ENCODE data around the gene FOXK1.

The FOXK1 gene

DNA sequence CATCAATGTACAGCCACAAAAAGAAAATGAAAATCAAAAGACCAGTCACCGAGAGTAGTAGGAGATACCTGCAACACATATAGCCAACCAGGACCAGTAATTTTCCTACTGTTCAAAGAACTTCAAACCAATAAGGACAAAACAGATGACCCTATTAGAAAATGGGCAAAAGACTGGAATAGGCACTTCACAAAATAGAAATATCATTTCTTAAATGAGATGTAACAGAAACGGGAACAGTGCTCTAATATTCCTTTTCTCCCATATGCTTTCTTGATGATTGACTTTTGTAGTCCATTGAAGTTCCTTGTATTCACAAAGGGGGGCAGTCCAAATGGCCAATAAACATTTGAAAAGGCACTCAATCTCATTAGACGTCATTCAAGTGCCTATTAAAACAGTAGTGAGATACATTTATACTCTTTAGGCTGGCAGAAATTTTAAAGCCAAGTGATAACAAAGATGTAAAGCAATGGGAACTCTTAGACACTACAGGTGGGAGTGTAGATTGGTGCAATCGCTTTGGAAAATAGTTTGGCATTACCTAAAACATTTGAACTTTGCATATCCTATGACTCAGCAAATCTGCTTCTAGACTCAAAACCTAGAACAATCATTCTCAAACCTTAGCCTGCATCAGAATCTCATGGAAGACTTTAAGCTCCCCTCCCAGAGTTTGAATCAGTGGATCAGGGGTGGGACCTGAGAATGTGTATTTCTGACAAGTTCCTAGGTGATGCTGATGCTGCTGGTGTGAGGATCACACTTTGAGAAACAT lies 24.3 kb upstream of the FOXK1 start:
- TF ChIP-seq, protein P1, sequence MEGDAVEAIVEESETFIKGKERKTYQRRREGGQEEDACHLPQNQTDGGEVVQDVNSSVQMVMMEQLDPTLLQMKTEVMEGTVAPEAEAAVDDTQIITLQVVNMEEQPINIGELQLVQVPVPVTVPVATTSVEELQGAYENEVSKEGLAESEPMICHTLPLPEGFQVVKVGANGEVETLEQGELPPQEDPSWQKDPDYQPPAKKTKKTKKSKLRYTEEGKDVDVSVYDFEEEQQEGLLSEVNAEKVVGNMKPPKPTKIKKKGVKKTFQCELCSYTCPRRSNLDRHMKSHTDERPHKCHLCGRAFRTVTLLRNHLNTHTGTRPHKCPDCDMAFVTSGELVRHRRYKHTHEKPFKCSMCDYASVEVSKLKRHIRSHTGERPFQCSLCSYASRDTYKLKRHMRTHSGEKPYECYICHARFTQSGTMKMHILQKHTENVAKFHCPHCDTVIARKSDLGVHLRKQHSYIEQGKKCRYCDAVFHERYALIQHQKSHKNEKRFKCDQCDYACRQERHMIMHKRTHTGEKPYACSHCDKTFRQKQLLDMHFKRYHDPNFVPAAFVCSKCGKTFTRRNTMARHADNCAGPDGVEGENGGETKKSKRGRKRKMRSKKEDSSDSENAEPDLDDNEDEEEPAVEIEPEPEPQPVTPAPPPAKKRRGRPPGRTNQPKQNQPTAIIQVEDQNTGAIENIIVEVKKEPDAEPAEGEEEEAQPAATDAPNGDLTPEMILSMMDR (IDR thresholded peaks at IDR 0.05): no peak

DNA sequence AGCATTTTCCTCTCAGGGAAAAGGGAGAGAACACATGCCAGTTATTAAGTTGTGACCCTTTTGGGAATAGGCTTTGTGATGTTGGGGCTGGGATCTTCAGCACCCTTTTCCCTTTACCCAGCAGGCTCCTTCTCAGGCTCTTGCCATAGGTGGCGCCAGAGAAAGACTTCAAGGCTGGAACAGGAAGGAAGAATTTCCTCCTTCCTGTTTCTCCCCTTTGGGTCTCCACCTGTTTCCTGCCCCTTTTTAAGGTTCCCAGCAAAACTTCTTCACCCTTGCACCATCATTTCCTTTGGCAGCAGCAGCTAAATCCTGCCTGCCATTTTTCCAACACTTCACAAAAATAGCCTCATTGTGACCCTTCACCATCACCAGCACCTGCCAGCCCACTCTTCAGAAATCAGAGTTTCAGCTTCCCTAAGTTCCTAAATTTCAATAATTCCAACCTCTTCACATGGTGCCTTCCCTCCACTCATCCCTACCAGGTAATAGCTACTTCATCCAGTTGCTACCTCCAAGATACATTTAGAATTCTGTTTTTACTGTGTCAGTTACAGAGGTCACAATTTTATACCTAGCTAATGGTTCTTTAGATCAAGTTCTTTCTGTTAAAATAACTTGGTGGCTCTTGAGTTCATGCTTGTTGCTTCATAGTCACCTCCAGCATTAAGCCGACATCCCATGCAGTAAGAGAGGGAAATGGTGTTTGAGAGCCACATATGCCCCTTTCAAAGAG lies 22.4 kb upstream of the FOXK1 start:
- TF ChIP-seq, protein P1 (IDR thresholded peaks at IDR 0.05): no peak

GRCh38 chr7:4661871-4662270 lies 20.2 kb upstream of the FOXK1 start:
- TF ChIP-seq, protein P1 (IDR thresholded peaks at IDR 0.05): no peak

- TF ChIP-seq, protein P1 (IDR thresholded peaks at IDR 0.05): no peak
Observed at GRCh38 chr7:4663239-4664018, 18.7 kb upstream of the FOXK1 start.

DNA sequence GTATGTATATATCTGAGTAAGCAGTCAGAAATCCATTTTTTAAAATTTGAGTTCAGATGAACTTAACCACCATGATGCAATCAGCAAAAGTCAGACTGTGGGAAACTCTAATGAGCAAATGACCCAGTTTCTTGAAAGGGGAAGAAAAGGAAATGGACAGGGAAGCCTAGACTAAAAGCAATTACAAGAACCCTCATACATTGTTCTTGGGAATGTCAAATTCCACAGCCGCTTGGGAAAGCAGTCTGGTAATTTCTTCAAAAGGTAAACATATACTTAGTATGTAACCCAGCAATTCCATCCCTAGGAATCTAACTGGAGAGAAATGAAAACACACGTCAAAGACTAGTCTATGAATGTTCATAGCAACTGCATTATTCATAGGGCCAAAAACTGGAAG lies 16.4 kb upstream of the FOXK1 start:
- TF ChIP-seq, protein P1 (IDR thresholded peaks at IDR 0.05): no peak

- TF ChIP-seq, protein P1 (IDR thresholded peaks at IDR 0.05): no peak
Observed at GRCh38 chr7:4667776-4668509, 14.2 kb upstream of the FOXK1 start.

GRCh38 chr7:4668510-4668847 lies 13.6 kb upstream of the FOXK1 start:
- TF ChIP-seq, protein P1 (IDR thresholded peaks at IDR 0.05): no peak

All from LNCAP (cell line).